H1 (cell line): ENCODE measurements around the gene RGS6. TPM values are rescaled to one million over a fixed set of nuclear protein-coding genes. Genes with fewer than 3 reads are reported as not detected.

Source experiments
- CTCF ChIA-PET: fragments of 300-600 bp; sonication (Branson Sonifier 250); formaldehyde crosslinking; loops from one replicate; lab custom pipeline; 2021; ENCODE audit not compliant: partially characterized antibody; lab: Charles Lee
- POLR2A ChIA-PET: fragments of 300-600 bp; sonication (Branson Sonifier 250); formaldehyde crosslinking; loops from one replicate; lab custom pipeline; 2021; ENCODE audit warnings: inconsistent platforms; ENCODE audit not compliant: partially characterized antibody; lab: Charles Lee
- DNase-seq, 2 experiments: peaks; one replicate each; pipeline versions ENCODE4 v3.0.0 to v3.0.0-alpha.2; 2010 to 2022; ENCODE audit warnings: low spot score in 2 of 2, low read depth in 1 of 2, mixed read lengths in 1 of 2
- FAIRE-seq: peaks from 2 replicates; lab custom pipeline; 2011; peaks lifted over from hg19 to GRCh38; lab: Jason Lieb, UNC
- H2AFZ ChIP-seq: 2 replicates; pipeline ENCODE4 v1.8.1; 2012; ENCODE audit warnings: low read length, inconsistent platforms
- H2AK5ac ChIP-seq: 2 replicates; pipeline ENCODE4 v1.6.1; 2013; ENCODE audit warnings: low read depth, low read length
- H2BK120ac ChIP-seq: replicated peaks from 2 replicates; pipeline ENCODE3; 2013; ENCODE audit warnings: low read depth, low read length, inconsistent platforms
- H2BK12ac ChIP-seq: 2 replicates; pipeline ENCODE4 v1.6.1; 2013; ENCODE audit warnings: low read depth, low read length
- H2BK15ac ChIP-seq: 2 replicates; pipeline ENCODE4 v1.6.1; 2013; ENCODE audit warnings: low read length
- H2BK20ac ChIP-seq: 2 replicates; pipeline ENCODE4 v1.6.1; 2013; ENCODE audit warnings: low read length
- H2BK5ac ChIP-seq: 2 replicates; pipeline ENCODE4 v1.6.1; 2013; ENCODE audit warnings: low read depth, low read length
- H3K14ac ChIP-seq: 2 replicates; pipeline ENCODE4 v1.6.1; 2013; ENCODE audit warnings: inconsistent platforms; ENCODE audit not compliant: insufficient read length
- H3K18ac ChIP-seq: 2 replicates; pipeline ENCODE4 v1.6.1; 2013; ENCODE audit warnings: low read length; ENCODE audit errors: extremely low read depth
- H3K23ac ChIP-seq: 2 replicates; pipeline ENCODE4 v1.6.1; 2013; ENCODE audit warnings: inconsistent platforms; ENCODE audit not compliant: insufficient read length
- H3K23me2 ChIP-seq: 2 replicates; pipeline ENCODE4 v1.6.1; 2013; ENCODE audit warnings: low read depth, low read length
- H3K27ac ChIP-seq: 2 replicates; pipeline ENCODE4 v1.6.1; 2011; ENCODE audit warnings: low read depth, low read length, inconsistent platforms
- H3K27me3 ChIP-seq, 4 experiments: replicated peaks in 1 of 4; 1 replicate in 1 of 4; 2 replicates in 3 of 4; pipeline versions ENCODE4 v1.6.1 to v1.8.1; 2011 to 2013; ENCODE audit warnings: low read length in 3 of 4, mild to moderate bottlenecking in 3 of 4, inconsistent platforms in 2 of 4, mixed read lengths in 2 of 4, moderate library complexity in 1 of 4; ENCODE audit not compliant: control insufficient read depth in 3 of 4, insufficient read depth in 3 of 4; ENCODE audit errors: extremely low read depth in 1 of 4
- H3K36me3 ChIP-seq, 4 experiments: 2 replicates each; pipeline versions ENCODE4 v1.6.1 to v1.8.1; 2011 to 2013; ENCODE audit warnings: mild to moderate bottlenecking in 4 of 4, low read length in 3 of 4, moderate library complexity in 2 of 4, control low read depth in 1 of 4, inconsistent platforms in 1 of 4; ENCODE audit not compliant: insufficient read depth in 4 of 4, control insufficient read depth in 2 of 4
- H3K4ac ChIP-seq: replicated peaks from 2 replicates; pipeline ENCODE3; 2013; ENCODE audit warnings: low read length, low read depth, mixed read lengths, inconsistent platforms; ENCODE audit not compliant: insufficient read length
- H3K4me1 ChIP-seq, 4 experiments: replicated peaks in 1 of 4; 1 replicate in 1 of 4; 2 replicates in 3 of 4; pipeline versions ENCODE4 v1.6.1 to v1.8.1; 2011 to 2013; ENCODE audit warnings: low read length in 3 of 4, inconsistent platforms in 2 of 4, mixed read lengths in 1 of 4; ENCODE audit not compliant: insufficient read depth in 4 of 4, control insufficient read depth in 3 of 4
- H3K4me2 ChIP-seq, 2 experiments: 2 replicates each; pipeline versions ENCODE4 v1.6.1 to v1.8.1; 2011 to 2013; ENCODE audit warnings: low read depth in 2 of 2, low read length in 2 of 2, control low read depth in 1 of 2, inconsistent platforms in 1 of 2, mild to moderate bottlenecking in 1 of 2; ENCODE audit not compliant: insufficient read depth in 1 of 2
- H3K4me3 ChIP-seq, 4 experiments: fragments of 200-600, 300-600 bp in 1 of 4; sonication (generic), shearing (Covaris generic), sonication (Bioruptor Twin) in 1 of 4; 2 replicates each; pipeline versions ENCODE4 v1.5.1 to v1.8.1; 2011 to 2016; ENCODE audit warnings: low read length in 4 of 4, low read depth in 3 of 4, control low read depth in 2 of 4, inconsistent platforms in 2 of 4, mild to moderate bottlenecking in 2 of 4, mixed read lengths in 1 of 4, moderate library complexity in 1 of 4; ENCODE audit not compliant: insufficient read depth in 2 of 4; ENCODE audit errors: extremely low read depth in 1 of 4
- H3K56ac ChIP-seq: replicated peaks from 2 replicates; pipeline ENCODE3; 2013; ENCODE audit warnings: low read depth, mild to moderate bottlenecking, mixed read lengths, low read length, inconsistent platforms; ENCODE audit not compliant: insufficient read length
- H3K79me1 ChIP-seq: 2 replicates; pipeline ENCODE4 v1.6.1; 2013; ENCODE audit warnings: low read depth, low read length, control low read depth
- H3K79me2 ChIP-seq, 2 experiments: 2 replicates each; pipeline versions ENCODE4 v1.6.1 to v1.8.1; 2012 to 2013; ENCODE audit warnings: low read length in 2 of 2, mild to moderate bottlenecking in 2 of 2, inconsistent platforms in 1 of 2; ENCODE audit not compliant: insufficient read depth in 2 of 2, control insufficient read depth in 1 of 2
- H3K9ac ChIP-seq, 4 experiments: replicated peaks in 1 of 4; 1 replicate in 1 of 4; 2 replicates in 3 of 4; pipeline versions ENCODE4 v1.6.1 to v1.8.1; 2011 to 2013; ENCODE audit warnings: low read depth in 3 of 4, low read length in 3 of 4, control low read depth in 2 of 4, mild to moderate bottlenecking in 2 of 4, moderate library complexity in 2 of 4, inconsistent platforms in 1 of 4; ENCODE audit errors: extremely low read depth in 1 of 4
- H3K9me3 ChIP-seq, 2 experiments: 2 replicates each; pipeline versions ENCODE4 v1.6.1 to v1.8.1; 2012 to 2013; ENCODE audit warnings: mild to moderate bottlenecking in 2 of 2, moderate library complexity in 2 of 2, control low read depth in 1 of 2, inconsistent platforms in 1 of 2, low read depth in 1 of 2, low read length in 1 of 2, mixed read lengths in 1 of 2; ENCODE audit not compliant: insufficient read depth in 2 of 2
- H4K20me1 ChIP-seq, 2 experiments: replicated peaks in 1 of 2; 2 replicates each; pipeline versions ENCODE3 to v1.8.1; 2011 to 2013; ENCODE audit warnings: inconsistent platforms in 2 of 2, low read length in 2 of 2, mild to moderate bottlenecking in 1 of 2; ENCODE audit not compliant: insufficient read depth in 2 of 2, control insufficient read depth in 1 of 2
- H4K5ac ChIP-seq: 2 replicates; pipeline ENCODE4 v1.6.1; 2013; ENCODE audit warnings: low read length, low read depth, mixed read lengths, inconsistent platforms; ENCODE audit not compliant: insufficient read length
- H4K8ac ChIP-seq: 2 replicates; pipeline ENCODE4 v1.8.0; 2013; ENCODE audit warnings: mild to moderate bottlenecking, moderate library complexity, low read length, inconsistent platforms; ENCODE audit not compliant: insufficient read depth; ENCODE audit errors: extremely low read depth
- H4K91ac ChIP-seq: replicated peaks from 2 replicates; pipeline ENCODE3; 2013; ENCODE audit warnings: low read length, mixed read lengths, inconsistent platforms; ENCODE audit not compliant: insufficient read length
- HDAC6 ChIP-seq: IDR thresholded peaks from one replicate; pipeline ENCODE4 v1.7.1; 2012; ENCODE audit warnings: low read depth, mild to moderate bottlenecking, inconsistent platforms, low read length, moderate library complexity
- MAFK ChIP-seq: IDR thresholded peaks from 2 replicates; pipeline ENCODE4 v1.6.1; 2012; ENCODE audit warnings: low read depth, mild to moderate bottlenecking, improper control_type of control experiment, low read length
- SP1 ChIP-seq: IDR thresholded peaks from 2 replicates; pipeline ENCODE4 v1.6.1; 2011; ENCODE audit warnings: low read depth, low read length
- SRF ChIP-seq: IDR thresholded peaks from 2 replicates; pipeline ENCODE4 v1.6.1; 2011; ENCODE audit warnings: mild to moderate bottlenecking, low read depth, low read length, moderate library complexity
- SUZ12 ChIP-seq: fragments of 200-600 bp; sonication (generic); IDR thresholded peaks from 2 replicates; pipeline ENCODE4 v1.6.1; 2012; ENCODE audit warnings: mild to moderate bottlenecking, inconsistent platforms, low read length, moderate library complexity, mixed read lengths
- WGBS, 2 experiments: shearing (Covaris generic) in 1 of 2; methylation state at CpG; one replicate each; pipeline versions ENCODE4 v1.1.6 to v1.1.7; 2013 to 2015; ENCODE audit warnings: low lambda C conversion rate in 2 of 2, mixed read lengths in 2 of 2, inconsistent platforms in 1 of 2, low coverage in 1 of 2, missing lambda C conversion rate in 1 of 2; ENCODE audit not compliant: insufficient replicate concordance in 2 of 2, insufficient coverage in 1 of 2, insufficient read length in 1 of 2; ENCODE audit errors: extremely low coverage in 1 of 2, missing lambda C conversion rate in 1 of 2; 5-methylcytosine and 5-hydroxymethylcytosine counted together
- polyA plus RNA-seq, 7 experiments: library from polyadenylated mRNA; depleted of rRNA in 3 of 7; stranded (reverse) in 5 of 7; unstranded in 2 of 7; fragments of >200 nt in 5 of 7; fragments of 200-250 nt in 2 of 7; gene quantifications; 1 replicate in 5 of 7; 2 replicates in 1 of 7; 4 replicates in 1 of 7; pipeline versions ENCODE4 v1.2.1 to v1.2.3, GENCODE V29; 2011 to 2013; ENCODE audit warnings: missing spikeins in 2 of 7, mixed read lengths in 2 of 7
- total RNA-seq: library from RNA; stranded (reverse); fragmentation: NEBNext Ultra II Directional; extraction: Animal tissue kit (Norgen Biotek cat#: 25700); gene quantifications from 2 replicates; pipeline ENCODE4 v1.2.1, GENCODE V29; 2021

Gene RGS6
- total and polyA plus RNA-seq, 2 of the 8 experiments (the other 6 are each of a cell fraction or from before 2014, with no cell fraction given) = 0.26 to 1.1 TPM

- Histone ChIP-seq H2BK120ac (no peak overlapping the region), H3K27me3 (no peaks in the 10 kb centered on the region; a peak in 1 of 7 replicates), H3K4me3 (no peak overlapping the region), H2BK12ac (0 out of 2 replicates have a peak overlapping the region, but pooled peaks have one; percentile 12), H4K20me1 (no peaks in the 10 kb centered on the region), H2BK20ac (no peak overlapping the region), H2BK5ac (no peak overlapping the region), H3K79me1 (no peaks in the 10 kb centered on the region), H4K8ac (no peak overlapping the region), H4K5ac (no peak overlapping the region), H3K27ac (no peak overlapping the region), H2AK5ac (no peak overlapping the region), H3K23me2 (no peaks in the 10 kb centered on the region; the same call in 1 of the 2 replicates), H3K14ac (no peak overlapping the region), H3K36me3 (no peaks in the 10 kb centered on the region), H3K18ac (no peak overlapping the region), H2AFZ (no peak overlapping the region), H3K56ac (no peak overlapping the region), H3K9me3 (no peaks in the 10 kb centered on the region), H3K79me2 (no peaks in the 10 kb centered on the region), H3K4ac (no peak overlapping the region), H3K4me1 (peaks cover 3 to 10% (median 8%) of the 10 kb centered on the region in 4 experiments), H3K4me2 (no peak overlapping the region), H4K91ac (no peak overlapping the region), H2BK15ac (no peak overlapping the region), H3K9ac (no peak overlapping the region), H3K23ac (no peak overlapping the region)
- ChIA-PET CTCF (interaction anchor here (1.3 to 7.9 kb wide), 3 partner anchors 32 to 402 kb away, joined by 4 to 66 read pairs (median 14); no protein-coding TSS in a partner anchor), POLR2A (interaction anchor here (0.7 kb wide), 1 partner anchor 16 kb away, joined by 3 read pairs; no protein-coding TSS in a partner anchor)
- TF ChIP-seq MAFK (no peak), SUZ12 (no peak), SRF (no peak), HDAC6 (no peak), SP1 (no peak)
- DNase-seq = no peak
- 84% methylated on average over 13 of the region's 16 CpGs; no CpG with 5 or more reads in 1 of the 2 experiments for WGBS, 2 experiments
- FAIRE-seq = no peak
These were observed 614.3 kb downstream of the RGS6 start for GRCh38 chr14:72546344-72547016.
